ENCODE measurements around the gene AUH. TPM values are rescaled to one million over a fixed set of nuclear protein-coding genes. Genes with fewer than 3 reads are reported as not detected.
A peak's percentile ranks its signal among the peaks of the same experiment; 100 is the strongest.

The AUH gene
- 16.8 TPM for polyA plus RNA-seq (2013, experiment 1 of 2)
- polyA plus RNA-seq (2013, experiment 2 of 2) = 20.1 TPM

GRCh38 chr9:91361291-91362050, at the start of gene AUH:
AUH (minus strand) TSS chr9:91361918; CDS start chr9:91361889, 29 bp downstream.
- Histone ChIP-seq H3K27me3 (ENCODE audit: insufficient read depth, low read length) (no peaks in the 10 kb centered on the region), H3K9ac (ENCODE audit: low read depth, low read length) (peak within 1 kb of the TSS; percentile 89), H3K9me3 (ENCODE audit: insufficient read depth, low read depth, low read length) (peaks cover 10% of the 10 kb centered on the region; the same call in 1 of the 2 replicates), H3K4me1 (ENCODE audit: insufficient read depth, low read length) (peaks cover 23% of the 10 kb centered on the region), H3K27ac (ENCODE audit: low read depth, low read length) (peak within 1 kb of the TSS; percentile 90), H3K36me3 (ENCODE audit: insufficient read depth, low read length) (peaks cover 28% of the 10 kb centered on the region), H3K4me3 (ENCODE audit: low read length) (peak within 1 kb of the TSS; percentile 87)
- under 1% methylated on average over 82 of the region's 82 CpGs for WGBS

- Histone ChIP-seq H3K4me3 (ENCODE audit: low read length) (no peak overlapping the region), H3K36me3 (ENCODE audit: insufficient read depth, low read length) (peaks cover 29% of the 10 kb centered on the region), H3K4me1 (ENCODE audit: insufficient read depth, low read length) (no peaks in the 10 kb centered on the region), H3K9ac (ENCODE audit: low read depth, low read length) (no peak overlapping the region), H3K27ac (ENCODE audit: low read depth, low read length) (no peak overlapping the region), H3K9me3 (ENCODE audit: insufficient read depth, low read depth, low read length) (no peaks in the 10 kb centered on the region), H3K27me3 (ENCODE audit: insufficient read depth, low read length) (no peaks in the 10 kb centered on the region)
- 91% methylated on average over 5 of the region's 5 CpGs for whole genome bisulfite sequencing
These were observed 49.5 kb upstream of the AUH start for GRCh38 chr9:91411096-91411771.

- Histone ChIP-seq H3K4me1 (ENCODE audit: insufficient read depth, low read length) (no peaks in the 10 kb centered on the region), H3K9ac (ENCODE audit: low read depth, low read length) (no peak overlapping the region), H3K27ac (ENCODE audit: low read depth, low read length) (no peak overlapping the region), H3K9me3 (ENCODE audit: insufficient read depth, low read depth, low read length) (no peaks in the 10 kb centered on the region), H3K4me3 (ENCODE audit: low read length) (no peak overlapping the region), H3K27me3 (ENCODE audit: insufficient read depth, low read length) (no peaks in the 10 kb centered on the region), H3K36me3 (ENCODE audit: insufficient read depth, low read length) (peaks cover 29% of the 10 kb centered on the region)
- 96% methylated on average over 12 of the region's 12 CpGs for WGBS
These were observed 48.4 kb upstream of the AUH start for GRCh38 chr9:91410161-91410560.

- Histone ChIP-seq H3K9me3 (ENCODE audit: insufficient read depth, low read depth, low read length) (no peaks in the 10 kb centered on the region), H3K36me3 (ENCODE audit: insufficient read depth, low read length) (peaks cover 29% of the 10 kb centered on the region), H3K27ac (ENCODE audit: low read depth, low read length) (no peak overlapping the region), H3K27me3 (ENCODE audit: insufficient read depth, low read length) (no peaks in the 10 kb centered on the region), H3K4me3 (ENCODE audit: low read length) (no peak overlapping the region), H3K4me1 (ENCODE audit: insufficient read depth, low read length) (no peaks in the 10 kb centered on the region), H3K9ac (ENCODE audit: low read depth, low read length) (no peak overlapping the region)
- no CpG with 5 or more reads among the region's 1 CpG for WGBS
These were observed 46.8 kb upstream of the AUH start for GRCh38 chr9:91408475-91408874.

GRCh38 chr9:91407580-91408318, 46.0 kb upstream of the AUH start:
- H3K4me3 ChIP-seq (ENCODE audit: low read length) = no peak overlapping the region
- H3K36me3 ChIP-seq (ENCODE audit: insufficient read depth, low read length) = peaks cover 29% of the 10 kb centered on the region
- no peaks in the 10 kb centered on the region for H3K27me3 ChIP-seq (ENCODE audit: insufficient read depth, low read length)
- no peaks in the 10 kb centered on the region for H3K4me1 ChIP-seq (ENCODE audit: insufficient read depth, low read length)
- no peak overlapping the region for H3K27ac ChIP-seq (ENCODE audit: low read depth, low read length)
- H3K9me3 ChIP-seq (ENCODE audit: insufficient read depth, low read depth, low read length) = no peaks in the 10 kb centered on the region
- H3K9ac ChIP-seq (ENCODE audit: low read depth, low read length) = no peak overlapping the region
- WGBS = 95% methylated on average over 12 of the region's 12 CpGs

GRCh38 chr9:91405343-91406077, 43.8 kb upstream of the AUH start:
- Histone ChIP-seq H3K36me3 (ENCODE audit: insufficient read depth, low read length) (peaks cover 24% of the 10 kb centered on the region), H3K4me1 (ENCODE audit: insufficient read depth, low read length) (no peaks in the 10 kb centered on the region), H3K4me3 (ENCODE audit: low read length) (no peak overlapping the region), H3K9me3 (ENCODE audit: insufficient read depth, low read depth, low read length) (no peaks in the 10 kb centered on the region), H3K27ac (ENCODE audit: low read depth, low read length) (no peak overlapping the region), H3K27me3 (ENCODE audit: insufficient read depth, low read length) (no peaks in the 10 kb centered on the region), H3K9ac (ENCODE audit: low read depth, low read length) (no peak overlapping the region)
- WGBS = 94% methylated on average over 25 of the region's 25 CpGs

GRCh38 chr9:91403665-91404543, 42.2 kb upstream of the AUH start:
- WGBS = 94% methylated on average over 14 of the region's 14 CpGs
- no peaks in the 10 kb centered on the region for H3K9me3 ChIP-seq (ENCODE audit: insufficient read depth, low read depth, low read length)
- H3K36me3 ChIP-seq (ENCODE audit: insufficient read depth, low read length) = peaks cover 7% of the 10 kb centered on the region
- H3K27me3 ChIP-seq (ENCODE audit: insufficient read depth, low read length) = no peaks in the 10 kb centered on the region
- H3K4me3 ChIP-seq (ENCODE audit: low read length) = no peak overlapping the region
- no peak overlapping the region for H3K9ac ChIP-seq (ENCODE audit: low read depth, low read length)
- no peak overlapping the region for H3K27ac ChIP-seq (ENCODE audit: low read depth, low read length)
- no peaks in the 10 kb centered on the region for H3K4me1 ChIP-seq (ENCODE audit: insufficient read depth, low read length)

- Histone ChIP-seq H3K27me3 (ENCODE audit: insufficient read depth, low read length) (no peaks in the 10 kb centered on the region), H3K36me3 (ENCODE audit: insufficient read depth, low read length) (no peaks in the 10 kb centered on the region), H3K9ac (ENCODE audit: low read depth, low read length) (no peak overlapping the region), H3K27ac (ENCODE audit: low read depth, low read length) (no peak overlapping the region), H3K4me3 (ENCODE audit: low read length) (no peak overlapping the region), H3K4me1 (ENCODE audit: insufficient read depth, low read length) (no peaks in the 10 kb centered on the region), H3K9me3 (ENCODE audit: insufficient read depth, low read depth, low read length) (no peaks in the 10 kb centered on the region)
- 93% methylated on average over 3 of the region's 3 CpGs for WGBS
These were observed 37.2 kb upstream of the AUH start for GRCh38 chr9:91398926-91399325.

- 90% methylated on average over 6 of the region's 7 CpGs for WGBS
- no peak overlapping the region for H3K4me3 ChIP-seq (ENCODE audit: low read length)
- no peak overlapping the region for H3K9ac ChIP-seq (ENCODE audit: low read depth, low read length)
- H3K36me3 ChIP-seq (ENCODE audit: insufficient read depth, low read length) = no peaks in the 10 kb centered on the region
- H3K27ac ChIP-seq (ENCODE audit: low read depth, low read length) = no peak overlapping the region
- H3K9me3 ChIP-seq (ENCODE audit: insufficient read depth, low read depth, low read length) = no peaks in the 10 kb centered on the region
- no peaks in the 10 kb centered on the region for H3K4me1 ChIP-seq (ENCODE audit: insufficient read depth, low read length)
- no peaks in the 10 kb centered on the region for H3K27me3 ChIP-seq (ENCODE audit: insufficient read depth, low read length)
These were observed 34.1 kb upstream of the AUH start for GRCh38 chr9:91395553-91396471.

Data from HUES64 (cell line).